Activated CD4-positive, alpha-beta T cell treated with anti-CD3 and anti-CD28 coated beads for 24 hours (primary cell): ENCODE results near the gene KCNG2.
"Not testable (repeated sequence)": the region's sequence is repeated elsewhere in the genome, so short reads cannot be mapped to it uniquely, and the experiment has no call there.

Experiments
- DNase-seq, 2 donors: peaks; one replicate each; pipeline ENCODE4 v3.0.0-alpha.2; 2020; ENCODE audit warnings: low read depth in 2 of 2

Gene KCNG2

GRCh38 chr18:79870301-79871025 is 72.7 kb downstream of the KCNG2 start:
- no peak for DNase-seq

GRCh38 chr18:79871026-79871390 is 73.3 kb downstream of the KCNG2 start:
- no peak for DNase-seq

GRCh38 chr18:79871481-79872091 is 73.8 kb downstream of the KCNG2 start:
- no peak for DNase-seq

GRCh38 chr18:79872527-79873444 is 75.0 kb downstream of the KCNG2 start:
- no peak for DNase-seq

- no peak for DNase-seq
Observed at GRCh38 chr18:79873449-79874110, 75.8 kb downstream of the KCNG2 start.

GRCh38 chr18:79874553-79875530 is 77.1 kb downstream of the KCNG2 start:
- DNase-seq = no peak

- no peak for DNase-seq
Observed at GRCh38 chr18:79875531-79875919, 77.8 kb downstream of the KCNG2 start.

- no peak for DNase-seq
Observed at GRCh38 chr18:79875931-79876461, 78.3 kb downstream of the KCNG2 start.

- no peak for DNase-seq
Observed at GRCh38 chr18:79876497-79876896, 78.8 kb downstream of the KCNG2 start.

GRCh38 chr18:79877163-79878091 is 79.7 kb downstream of the KCNG2 start:
- DNase-seq = no peak

- DNase-seq = not testable (repeated sequence)
Observed at GRCh38 chr18:79878246-79878645, 80.5 kb downstream of the KCNG2 start.

- no peak for DNase-seq
Observed at GRCh38 chr18:79878741-79879378, 81.1 kb downstream of the KCNG2 start.

- DNase-seq = no peak
Observed at GRCh38 chr18:79879566-79879965, 81.8 kb downstream of the KCNG2 start.

- DNase-seq = no peak
Observed at GRCh38 chr18:79881695-79882094, 84.0 kb downstream of the KCNG2 start.

GRCh38 chr18:79882522-79883241 is 84.9 kb downstream of the KCNG2 start:
- DNase-seq = no peak

GRCh38 chr18:79883461-79884293 is 85.9 kb downstream of the KCNG2 start:
- DNase-seq = no peak

GRCh38 chr18:79884294-79884962 is 86.7 kb downstream of the KCNG2 start:
- DNase-seq = no peak
